ENCODE data around the gene CSNK1D. TPM values are rescaled to one million over a fixed set of nuclear protein-coding genes. Genes with fewer than 3 reads are reported as not detected.
A peak's percentile ranks its signal among the peaks of the same experiment; 100 is the strongest.

CSNK1D gene
- total and polyA plus RNA-seq, 2 donors (not counting 1 experiment from before 2014, with no cell fraction given): 196 to 241 TPM

DNA sequence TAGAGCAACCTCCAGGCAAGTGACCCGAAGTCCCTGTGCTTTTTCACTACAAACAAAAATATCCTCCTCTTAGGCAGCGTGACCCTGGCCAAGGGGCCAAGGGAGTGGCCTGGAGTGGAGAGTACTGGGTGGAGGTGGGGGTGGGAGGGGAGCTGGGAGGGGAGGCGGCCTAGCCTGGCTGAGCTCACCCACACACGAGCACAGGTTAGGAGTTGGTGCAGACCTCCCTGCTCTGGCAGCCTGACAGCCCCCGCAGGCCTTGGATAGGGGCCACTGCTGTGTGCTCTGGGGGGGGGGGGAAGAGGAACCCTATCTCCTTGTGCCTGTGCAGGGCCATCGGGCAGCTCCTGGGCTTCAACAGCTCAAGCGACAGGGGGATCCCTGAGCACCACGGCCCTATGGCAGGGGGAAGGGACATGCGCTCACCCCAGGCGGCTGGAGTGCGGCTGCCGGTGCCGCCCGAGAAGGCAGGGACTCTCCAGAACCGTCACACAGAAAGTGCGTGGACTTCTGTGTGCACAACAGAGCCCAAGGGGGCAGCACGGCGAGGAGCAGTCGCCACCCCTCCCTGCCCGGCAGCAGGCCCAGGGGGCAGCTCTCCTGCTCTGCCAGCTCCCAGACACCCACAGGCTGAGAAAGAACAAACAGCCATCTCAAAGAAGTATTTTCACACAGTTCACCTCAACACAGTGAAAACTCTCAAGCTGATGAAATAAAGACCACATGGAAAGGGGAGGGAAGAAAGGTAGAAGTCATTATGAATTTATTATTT lies 31.4 kb downstream of the CSNK1D start:
- intact Hi-C loops (cut with micrococcal nuclease): no loop called here
- Mint-ChIP-seq H3K4me3 (no peak overlapping the region), H3K9me3 (ENCODE audit: insufficient read depth) (no peaks in the 10 kb centered on the region), H3K27me3 (no peaks in the 10 kb centered on the region), H3K27ac (peak overlapping the region; percentile 76), H3K4me1 (peaks cover 52% of the 10 kb centered on the region)
- TF ChIP-seq CTCF (IDR thresholded peaks at IDR 0.05) (no peak), EZH2 (IDR thresholded peaks at IDR 0.05; ENCODE audit: borderline replicate concordance, insufficient read depth, low read depth, low read length, poor library complexity, severe bottlenecking) (no peak)
- H3K9me3 ChIP-seq (ENCODE audit: control extremely low read depth in 1 of 3, control insufficient read depth in 2 of 3, insufficient read depth in 1 of 3, low read length in 2 of 3): peaks cover 0 to 4% (median 0%) of the 10 kb centered on the region in 3 donors
- H3K4me1 ChIP-seq (ENCODE audit: control insufficient read depth in 2 of 2, insufficient read depth in 2 of 2, low read length in 2 of 2): peaks cover 14 to 36% of the 10 kb centered on the region in 2 donors
- no peak overlapping the region for H2AFZ ChIP-seq (ENCODE audit: insufficient read depth, low read depth, low read length, poor library complexity, severe bottlenecking)
- peaks cover 62% of the 10 kb centered on the region for H3K79me2 ChIP-seq (ENCODE audit: control insufficient read depth, insufficient read depth, low read length)
- H3K4me2 ChIP-seq (replicated peaks; ENCODE audit: low read depth, low read length, poor library complexity, severe bottlenecking): peak overlapping the region; percentile 38
- DNase-seq: peak; percentile 46
- H3K9ac ChIP-seq (ENCODE audit: low read length): no peak overlapping the region
- CTCF ChIA-PET: interaction anchor here (0.5 to 4.1 kb wide), 8 partner anchors 23 to 111 kb away, joined by 3 to 24 read pairs (median 4); no protein-coding TSS in a partner anchor
- POLR2A ChIA-PET: interaction anchor here (0.5 to 1.7 kb wide), 6 partner anchors 12 to 535 kb away, joined by 3 to 6 read pairs (median 4); no protein-coding TSS in a partner anchor
- H3K36me3 ChIP-seq (replicated peaks in 1 of 2; ENCODE audit: control extremely low read depth in 1 of 2, control insufficient read depth in 1 of 2, extremely low read depth in 1 of 2, insufficient read depth in 2 of 2, low read length in 1 of 2): peaks cover 0 to 57% of the 10 kb centered on the region in 2 experiments
- WGBS (ENCODE audit: insufficient coverage): 58% methylated on average over 15 of the region's 20 CpGs
- H3K4me3 ChIP-seq (ENCODE audit: control extremely low read depth in 1 of 5, extremely low read depth in 1 of 5, insufficient read depth in 1 of 5, low read depth in 2 of 5, low read length in 4 of 5): no peak overlapping the region
- ATAC-seq (ENCODE audit: low read depth): no peak
- H3K27ac ChIP-seq (ENCODE audit: low read length in 2 of 2): peak overlapping the region in 1 of 2 donors; percentile 62
- peaks cover 98% of the 10 kb centered on the region for H4K20me1 ChIP-seq (ENCODE audit: control insufficient read depth, insufficient read depth, low read length, poor library complexity, severe bottlenecking)
- no peaks in the 10 kb centered on the region for H3K27me3 ChIP-seq (replicated peaks in 1 of 4; ENCODE audit: control extremely low read depth in 1 of 4, control insufficient read depth in 3 of 4, insufficient read depth in 4 of 4, low read length in 3 of 4)

Measured in B cell (primary cell).